Posterior vena cava (tissue), 2 donors: ENCODE results near the gene ZNG1E. TPM values are rescaled to one million over a fixed set of nuclear protein-coding genes. Genes with fewer than 3 reads are reported as not detected.
"Not testable (repeated sequence)": the region's sequence is repeated elsewhere in the genome, so short reads cannot be mapped to it uniquely, and the experiment has no call there.

ENCODE experiments used
- DNase-seq: peaks from one replicate; pipeline ENCODE4 v3.0.0-alpha.2; 2020; ENCODE audit warnings: low spot score
- intact Hi-C, 2 donors: fragments of 100-400 bp; cut with DNase I; formaldehyde crosslinking; loops; one replicate each; pipeline versions ENCODE4 v1.14.1 to v1.14.2; 2022 to 2023
- long read RNA-seq, 2 donors: library from polyadenylated mRNA; unstranded; transcript quantifications; one replicate each; pipeline ENCODE4 v2.0.0, GENCODE V29; 2020 to 2021
- total RNA-seq, 2 donors: library from RNA; stranded (reverse); fragmentation: NEBNext Ultra II Directional; extraction: Animal tissue kit (Norgen Biotek cat#: 25700); gene quantifications; one replicate each; pipeline ENCODE4 v1.2.1, GENCODE V29; 2021
- donor health status: DM: yes; HTN: yes; CAD: no.
- donor health status: DM: yes; HTN: yes; CAD: no.

Gene ZNG1E
- total RNA-seq: 10 to 100 TPM; 31.3 to 40.9 TPM
- long read RNA-seq, donor 1, partial matches to known transcripts: 1 of 5 reads
- long read RNA-seq, donor 1, other reads (novel, unspliced or antisense): 1 of 5 reads
- long read RNA-seq, donor 2, transcript CBWD5-233 (16 exons, 1,411 nt): minor isoform, 5 of 60 reads
- long read RNA-seq, donor 2, transcript CBWD5-202 (3 exons, 1,347 nt): minor isoform, 7 of 60 reads
- long read RNA-seq, donor 2, transcript CBWD5-207 (15 exons, 1,791 nt): major isoform, 17 of 60 reads
- long read RNA-seq, donor 2, partial matches to known transcripts: 4 of 60 reads
- long read RNA-seq, donor 2, other reads (novel, unspliced or antisense): 25 of 60 reads

- intact Hi-C loops: not testable (repeated sequence)
- peak; percentile 77 for DNase-seq
Measured at GRCh38 chr9:65675589-65676021, at the start of gene ZNG1E. TSS of gene ZNG1E (plus strand) at chr9:65675928. CDS start at chr9:65675977, 49 bp downstream.

GRCh38 chr9:65673579-65673978 lies 2.1 kb upstream of the ZNG1E start:
- intact Hi-C loops, DNase-seq: not testable (repeated sequence)

GRCh38 chr9:65675018-65675417 lies 710 bp upstream of the ZNG1E start:
- intact Hi-C loops: not testable (repeated sequence)

GRCh38 chr9:65676389-65676788 lies 661 bp downstream of the ZNG1E start:
- intact Hi-C loops, DNase-seq: not testable (repeated sequence)

More at GRCh38 chr9:65675018-65675417, 710 bp upstream of the ZNG1E start:
- not testable (repeated sequence) for DNase-seq

- intact Hi-C loops, DNase-seq: not testable (repeated sequence)
Measured at GRCh38 chr9:65678533-65678932, 2.8 kb downstream of the ZNG1E start.

- intact Hi-C loops, DNase-seq: not testable (repeated sequence)
Measured at GRCh38 chr9:65703550-65703949, 27.8 kb downstream of the ZNG1E start.

GRCh38 chr9:65714445-65714844 lies 38.7 kb downstream of the ZNG1E start:
- DNase-seq, intact Hi-C loops: not testable (repeated sequence)

GRCh38 chr9:65737096-65737564 lies 61.4 kb downstream of the ZNG1E start, which contains the start of gene FOXD4L4:
TSS of gene FOXD4L4 (plus strand) at chr9:65737146. CDS start at chr9:65737146, 0 bp downstream.
- peak; percentile 65 for DNase-seq
- intact Hi-C loops: not testable (repeated sequence)

- DNase-seq, intact Hi-C loops: not testable (repeated sequence)
Measured at GRCh38 chr9:65738133-65738532, 62.4 kb downstream of the ZNG1E start.

Other genes with a start within 250 kb of the ZNG1E start
- under 1 TPM in 1 of 2 donors, not detected in 1; 0.28 TPM for gene FOXD4L4, start 61.2 kb downstream of the ZNG1E start, total RNA-seq